ENCODE results near the gene MYO18A.
"Not testable (repeated sequence)": the region's sequence is repeated elsewhere in the genome, so short reads cannot be mapped to it uniquely, and the experiment has no call there.

The MYO18A gene

GRCh38 chr17:29093090-29093871 lies 86.9 kb downstream of the MYO18A start:
- H3K4me3 ChIP-seq (ENCODE audit: low read length), result no peak overlapping the region
- H3K27ac ChIP-seq (ENCODE audit: low read length), result no peak overlapping the region
- H3K27me3 ChIP-seq (ENCODE audit: control insufficient read depth, insufficient read depth, low read length), result no peaks in the 10 kb centered on the region
- no peaks in the 10 kb centered on the region for H3K9me3 ChIP-seq (ENCODE audit: control insufficient read depth, insufficient read depth, low read length)
- no peak for DNase-seq (ENCODE audit: low read depth, low spot score)
- peaks cover 2% of the 10 kb centered on the region; the same call in 1 of the 2 replicates for H3K4me1 ChIP-seq (ENCODE audit: control insufficient read depth, insufficient read depth, low read length)
- peaks cover 44% of the 10 kb centered on the region for H3K36me3 ChIP-seq (ENCODE audit: control insufficient read depth, insufficient read depth, low read length)
- no CpG with 5 or more reads among the region's 20 CpGs for WGBS (ENCODE audit: insufficient coverage, insufficient read length)

DNA sequence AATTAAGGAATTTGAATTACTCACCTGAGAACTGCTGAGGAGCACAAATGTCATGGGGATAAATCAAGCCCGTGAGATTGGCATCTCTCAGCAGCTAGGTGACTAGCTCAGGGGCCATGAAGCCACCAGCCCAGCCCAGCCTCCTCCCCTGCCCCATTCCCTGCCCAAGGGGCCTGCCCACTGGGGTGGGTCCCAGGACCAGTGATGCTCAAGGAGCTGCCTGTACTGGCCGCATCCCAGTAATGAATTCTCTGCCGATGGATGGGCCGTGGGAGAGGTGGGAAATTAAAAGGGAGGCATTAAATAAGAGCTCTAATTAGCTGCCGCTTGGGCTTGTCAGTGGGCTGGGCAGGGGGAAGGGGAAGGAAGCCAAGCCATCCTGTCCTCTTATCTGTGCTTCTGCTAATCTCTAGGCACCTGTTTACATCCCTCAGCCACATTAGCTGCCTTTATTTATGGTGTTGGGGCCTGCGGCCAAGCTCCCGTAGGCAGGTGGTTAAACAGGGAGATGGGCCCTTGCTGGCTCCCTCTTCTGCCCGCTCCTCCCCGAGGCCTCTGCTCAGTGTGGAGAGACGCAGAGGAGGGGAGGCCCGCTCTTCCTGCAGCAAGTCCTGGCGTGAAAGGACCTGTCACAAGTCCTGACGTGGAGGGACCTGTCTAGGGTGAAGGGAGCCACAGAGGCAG lies 88.5 kb downstream of the MYO18A start:
- Histone ChIP-seq H3K4me1 (ENCODE audit: control insufficient read depth, insufficient read depth, low read length) (peaks cover 2% of the 10 kb centered on the region; the same call in 1 of the 2 replicates), H3K27me3 (ENCODE audit: control insufficient read depth, insufficient read depth, low read length) (no peaks in the 10 kb centered on the region), H3K36me3 (ENCODE audit: control insufficient read depth, insufficient read depth, low read length) (peaks cover 29% of the 10 kb centered on the region), H3K27ac (ENCODE audit: low read length) (no peak overlapping the region), H3K4me3 (ENCODE audit: low read length) (no peak overlapping the region), H3K9me3 (ENCODE audit: control insufficient read depth, insufficient read depth, low read length) (no peaks in the 10 kb centered on the region)
- no peak for DNase-seq (ENCODE audit: low read depth, low spot score)
- no CpG with 5 or more reads among the region's 13 CpGs for WGBS (ENCODE audit: insufficient coverage, insufficient read length)

- DNase-seq (ENCODE audit: low read depth, low spot score), result no peak
- H3K36me3 ChIP-seq (ENCODE audit: control insufficient read depth, insufficient read depth, low read length), result peaks cover 26% of the 10 kb centered on the region
- no CpG with 5 or more reads among the region's 12 CpGs for WGBS (ENCODE audit: insufficient coverage, insufficient read length)
Measured at GRCh38 chr17:29090750-29091605, 89.2 kb downstream of the MYO18A start.

DNA sequence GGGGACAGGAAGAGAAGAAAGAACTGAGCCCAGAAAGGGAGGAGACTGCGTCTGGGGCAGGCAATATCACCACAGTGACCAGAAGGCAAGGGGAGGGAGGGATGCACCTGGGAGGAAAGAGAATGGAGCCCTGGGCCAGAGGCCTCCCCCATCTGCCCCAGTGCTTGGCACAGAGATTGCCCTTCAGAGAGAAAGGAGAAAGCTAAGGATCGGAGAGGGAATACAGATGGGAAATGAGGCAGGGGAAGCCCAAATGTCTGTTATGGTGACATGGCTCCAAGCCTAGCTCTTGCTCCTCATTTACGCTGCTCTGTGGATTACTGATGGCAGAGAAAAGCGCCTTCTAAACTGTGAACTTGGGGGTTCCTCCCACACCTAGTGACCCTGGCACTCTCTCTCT lies 90.1 kb downstream of the MYO18A start:
- Histone ChIP-seq H3K27me3 (ENCODE audit: control insufficient read depth, insufficient read depth, low read length) (no peaks in the 10 kb centered on the region), H3K36me3 (ENCODE audit: control insufficient read depth, insufficient read depth, low read length) (peaks cover 26% of the 10 kb centered on the region), H3K4me1 (ENCODE audit: control insufficient read depth, insufficient read depth, low read length) (peaks cover 7% of the 10 kb centered on the region), H3K27ac (ENCODE audit: low read length) (no peak overlapping the region), H3K9me3 (ENCODE audit: control insufficient read depth, insufficient read depth, low read length) (no peaks in the 10 kb centered on the region), H3K4me3 (ENCODE audit: low read length) (no peak overlapping the region)
- no CpG with 5 or more reads among the region's 4 CpGs for WGBS (ENCODE audit: insufficient coverage, insufficient read length)
- no peak for DNase-seq (ENCODE audit: low read depth, low spot score)

More at GRCh38 chr17:29090750-29091605, 89.2 kb downstream of the MYO18A start:
- Histone ChIP-seq H3K9me3 (ENCODE audit: control insufficient read depth, insufficient read depth, low read length) (no peaks in the 10 kb centered on the region), H3K27me3 (ENCODE audit: control insufficient read depth, insufficient read depth, low read length) (no peaks in the 10 kb centered on the region), H3K27ac (ENCODE audit: low read length) (no peak overlapping the region), H3K4me1 (ENCODE audit: control insufficient read depth, insufficient read depth, low read length) (peaks cover 2% of the 10 kb centered on the region; the same call in 1 of the 2 replicates), H3K4me3 (ENCODE audit: low read length) (no peak overlapping the region)

- no peaks in the 10 kb centered on the region for H3K27me3 ChIP-seq (ENCODE audit: control insufficient read depth, insufficient read depth, low read length)
- DNase-seq (ENCODE audit: low read depth, low spot score), result no peak
- H3K4me3 ChIP-seq (ENCODE audit: low read length), result no peak overlapping the region
- H3K27ac ChIP-seq (ENCODE audit: low read length), result no peak overlapping the region
- H3K9me3 ChIP-seq (ENCODE audit: control insufficient read depth, insufficient read depth, low read length), result no peaks in the 10 kb centered on the region
- peaks cover 9% of the 10 kb centered on the region for H3K4me1 ChIP-seq (ENCODE audit: control insufficient read depth, insufficient read depth, low read length)
- peaks cover 26% of the 10 kb centered on the region for H3K36me3 ChIP-seq (ENCODE audit: control insufficient read depth, insufficient read depth, low read length)
- no CpG with 5 or more reads among the region's 20 CpGs for WGBS (ENCODE audit: insufficient coverage, insufficient read length)
Measured at GRCh38 chr17:29089601-29090044, 90.6 kb downstream of the MYO18A start.

DNA sequence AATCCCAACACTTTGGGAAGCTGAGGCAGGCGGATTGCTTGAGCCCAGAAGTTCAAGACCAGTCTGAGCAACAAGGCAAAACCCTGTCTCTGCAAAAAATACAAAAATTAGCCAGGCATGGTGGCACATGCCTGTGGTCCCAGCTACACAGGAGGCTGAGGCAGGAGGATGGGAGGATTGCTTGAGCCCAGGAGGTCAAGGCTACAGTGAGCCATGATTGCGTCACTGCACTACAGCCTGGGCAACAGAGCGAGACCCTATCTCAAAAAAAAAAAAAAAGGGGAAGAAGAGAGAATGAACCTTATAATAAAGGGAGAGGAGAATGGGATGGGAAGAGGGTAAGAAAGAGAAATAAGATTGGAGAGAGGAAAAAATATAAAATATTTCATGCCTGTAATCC lies 91.4 kb downstream of the MYO18A start:
- not testable (repeated sequence) for H3K4me3 ChIP-seq (ENCODE audit: low read length); H3K4me1 ChIP-seq (ENCODE audit: control insufficient read depth, insufficient read depth, low read length); DNase-seq (ENCODE audit: low read depth, low spot score); H3K27me3 ChIP-seq (ENCODE audit: control insufficient read depth, insufficient read depth, low read length); H3K27ac ChIP-seq (ENCODE audit: low read length); H3K9me3 ChIP-seq (ENCODE audit: control insufficient read depth, insufficient read depth, low read length)
- peaks cover 19% of the 10 kb centered on the region for H3K36me3 ChIP-seq (ENCODE audit: control insufficient read depth, insufficient read depth, low read length)
- no CpG with 5 or more reads among the region's 3 CpGs for WGBS (ENCODE audit: insufficient coverage, insufficient read length)

DNA sequence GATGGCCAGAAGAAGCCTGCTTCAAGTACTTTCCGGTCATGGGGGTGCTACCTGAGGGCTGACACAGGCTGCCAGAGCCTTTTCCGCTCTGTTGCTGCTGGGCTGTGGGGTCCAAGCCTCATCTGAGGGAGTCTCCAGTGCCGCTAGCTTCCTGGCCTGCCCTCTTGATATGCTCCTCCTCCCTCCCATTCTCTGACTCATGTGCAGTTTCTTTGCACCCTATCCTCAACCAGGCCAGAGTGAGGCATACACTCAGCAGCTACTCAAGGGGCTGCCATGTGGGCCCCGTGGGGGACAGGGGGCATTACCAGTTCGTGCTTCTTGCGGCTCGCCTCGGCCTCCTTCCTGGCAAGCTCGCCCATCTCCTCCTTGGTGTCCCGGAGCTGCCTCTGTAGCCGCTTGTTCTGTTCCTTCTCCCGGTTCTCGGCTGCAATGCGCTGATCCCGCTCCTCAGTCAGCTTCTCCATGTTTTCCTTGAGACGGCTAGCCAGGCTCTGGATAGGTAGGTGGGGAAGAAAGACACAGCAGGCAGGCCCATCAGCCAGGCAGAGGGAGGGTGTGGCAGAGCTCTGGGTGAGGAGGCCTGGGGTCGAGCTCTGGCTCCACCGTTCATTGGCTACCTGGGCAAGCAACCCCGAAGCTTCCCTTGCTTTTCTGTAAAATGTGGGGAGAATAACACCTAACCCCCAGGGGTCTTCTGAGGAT lies 93.4 kb downstream of the MYO18A start:
- no peak overlapping the region for H3K4me3 ChIP-seq (ENCODE audit: low read length)
- no peaks in the 10 kb centered on the region for H3K9me3 ChIP-seq (ENCODE audit: control insufficient read depth, insufficient read depth, low read length)
- H3K4me1 ChIP-seq (ENCODE audit: control insufficient read depth, insufficient read depth, low read length), result peaks cover 7% of the 10 kb centered on the region
- H3K27me3 ChIP-seq (ENCODE audit: control insufficient read depth, insufficient read depth, low read length), result no peaks in the 10 kb centered on the region
- WGBS (ENCODE audit: insufficient coverage, insufficient read length), result no CpG with 5 or more reads among the region's 19 CpGs
- no peak overlapping the region for H3K27ac ChIP-seq (ENCODE audit: low read length)
- H3K36me3 ChIP-seq (ENCODE audit: control insufficient read depth, insufficient read depth, low read length), result peaks cover 19% of the 10 kb centered on the region
- DNase-seq (ENCODE audit: low read depth, low spot score), result no peak

DNA sequence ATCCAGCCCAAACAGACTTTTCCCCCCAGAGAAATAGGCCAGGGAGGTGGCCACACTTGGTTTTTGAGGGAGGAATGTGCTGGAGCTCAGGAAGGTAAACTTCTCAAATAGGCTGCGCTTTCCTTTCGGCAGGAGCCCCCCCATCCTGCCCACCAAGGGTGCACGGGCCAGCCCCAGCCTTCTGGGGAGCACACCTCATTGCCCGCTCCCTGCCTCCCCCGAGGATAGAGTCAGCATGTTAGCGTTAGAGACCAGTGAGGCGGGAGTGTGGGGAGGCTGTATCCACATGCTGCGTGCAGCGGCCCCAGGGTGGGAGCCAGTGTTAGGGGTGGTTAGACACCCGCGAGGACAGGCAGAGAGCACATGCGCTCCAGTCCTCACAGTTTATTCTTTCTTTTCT lies 95.0 kb downstream of the MYO18A start:
- Histone ChIP-seq H3K4me1 (ENCODE audit: control insufficient read depth, insufficient read depth, low read length) (peaks cover 7% of the 10 kb centered on the region), H3K4me3 (ENCODE audit: low read length) (no peak overlapping the region), H3K36me3 (ENCODE audit: control insufficient read depth, insufficient read depth, low read length) (peaks cover 13% of the 10 kb centered on the region), H3K27me3 (ENCODE audit: control insufficient read depth, insufficient read depth, low read length) (no peaks in the 10 kb centered on the region), H3K9me3 (ENCODE audit: control insufficient read depth, insufficient read depth, low read length) (no peaks in the 10 kb centered on the region), H3K27ac (ENCODE audit: low read length) (no peak overlapping the region)
- no peak for DNase-seq (ENCODE audit: low read depth, low spot score)
- no CpG with 5 or more reads among the region's 12 CpGs for WGBS (ENCODE audit: insufficient coverage, insufficient read length)

- WGBS (ENCODE audit: insufficient coverage, insufficient read length), result no CpG with 5 or more reads among the region's 21 CpGs
- no peak overlapping the region for H3K4me3 ChIP-seq (ENCODE audit: low read length)
- H3K27me3 ChIP-seq (ENCODE audit: control insufficient read depth, insufficient read depth, low read length), result no peaks in the 10 kb centered on the region
- no peak for DNase-seq (ENCODE audit: low read depth, low spot score)
- H3K27ac ChIP-seq (ENCODE audit: low read length), result no peak overlapping the region
- peaks cover 9% of the 10 kb centered on the region; the same call in 1 of the 2 replicates for H3K36me3 ChIP-seq (ENCODE audit: control insufficient read depth, insufficient read depth, low read length)
- H3K4me1 ChIP-seq (ENCODE audit: control insufficient read depth, insufficient read depth, low read length), result peaks cover 7% of the 10 kb centered on the region
- H3K9me3 ChIP-seq (ENCODE audit: control insufficient read depth, insufficient read depth, low read length), result no peaks in the 10 kb centered on the region
Measured at GRCh38 chr17:29084541-29085146, 95.6 kb downstream of the MYO18A start.
